ENCODE data around the gene PTPRN2.

PTPRN2 gene

DNA sequence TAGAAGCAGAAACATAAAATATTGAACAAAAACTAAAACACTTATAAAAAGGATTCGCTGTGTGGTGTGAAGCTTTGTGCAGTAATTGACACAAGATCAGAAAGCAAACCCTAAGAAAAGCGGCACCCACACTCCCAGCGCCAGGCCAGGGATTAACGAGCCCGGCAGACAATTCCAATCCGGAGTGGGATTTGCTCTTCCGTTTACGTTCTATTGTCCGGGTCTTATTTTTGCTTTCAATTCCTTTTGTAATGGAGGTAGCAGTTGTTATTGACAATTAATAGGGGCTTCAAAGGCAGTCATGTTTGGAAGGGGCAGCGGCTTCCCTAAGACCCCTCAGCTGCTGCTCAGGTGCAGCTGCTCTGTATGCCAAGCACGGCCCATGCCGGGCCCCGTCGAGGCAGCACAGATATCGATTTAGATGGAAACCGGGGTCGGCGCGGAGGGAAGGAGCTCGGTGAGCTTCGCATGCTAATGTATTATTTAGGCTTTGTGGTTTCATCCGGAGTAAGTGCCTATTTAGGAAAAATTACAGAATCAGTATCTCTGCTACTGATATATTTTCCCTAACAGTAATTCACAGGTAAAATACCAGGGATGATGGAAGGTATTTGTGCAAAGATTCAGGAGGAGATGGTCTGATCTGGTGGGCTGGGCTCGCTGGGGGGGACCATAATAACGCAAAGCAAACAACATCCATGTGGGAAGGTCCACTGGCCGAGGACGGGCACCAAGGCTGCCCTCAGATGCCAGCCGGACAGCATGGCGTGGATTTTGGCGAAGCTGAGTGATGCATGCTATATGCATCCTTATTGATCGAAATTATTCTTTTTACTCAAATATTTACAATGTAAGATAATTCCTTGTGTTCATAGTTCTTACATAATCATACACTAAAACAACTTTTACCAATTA lies 561.7 kb downstream of the PTPRN2 start:
- no peak for TF ChIP-seq POLR2A (IDR thresholded peaks at IDR 0.05; ENCODE audit: low read depth, low read length)
- DNase-seq (ENCODE audit: insufficient read length, low spot score): no peak
- FAIRE-seq: no peak

DNA sequence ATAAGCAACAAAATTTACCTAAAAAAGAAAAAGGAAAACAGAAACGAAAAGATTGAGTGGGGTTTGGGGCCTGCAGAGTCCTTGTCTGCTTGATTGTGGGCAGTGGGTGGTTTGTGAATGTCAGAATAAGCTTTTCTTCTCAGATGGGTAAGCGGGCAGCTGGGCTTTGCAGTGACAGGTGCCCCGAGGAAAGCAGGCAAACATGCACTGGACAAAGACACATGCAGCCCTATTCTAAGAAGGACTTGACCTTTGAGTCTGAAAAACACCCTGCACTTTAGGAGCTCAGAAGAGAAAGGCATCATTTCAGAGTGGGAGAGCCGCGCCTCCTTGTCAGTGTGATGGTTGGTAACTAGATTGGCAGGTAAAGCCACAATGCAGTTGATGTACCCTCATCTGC lies 562.7 kb downstream of the PTPRN2 start:
- no peak for FAIRE-seq
- DNase-seq (ENCODE audit: insufficient read length, low spot score): no peak
- no peak for TF ChIP-seq POLR2A (IDR thresholded peaks at IDR 0.05; ENCODE audit: low read depth, low read length)

GRCh38 chr7:158024351-158024715 lies 563.3 kb downstream of the PTPRN2 start:
- FAIRE-seq (no peak), DNase-seq (ENCODE audit: insufficient read length, low spot score) (no peak)
- no peak for TF ChIP-seq POLR2A (IDR thresholded peaks at IDR 0.05; ENCODE audit: low read depth, low read length)

DNA sequence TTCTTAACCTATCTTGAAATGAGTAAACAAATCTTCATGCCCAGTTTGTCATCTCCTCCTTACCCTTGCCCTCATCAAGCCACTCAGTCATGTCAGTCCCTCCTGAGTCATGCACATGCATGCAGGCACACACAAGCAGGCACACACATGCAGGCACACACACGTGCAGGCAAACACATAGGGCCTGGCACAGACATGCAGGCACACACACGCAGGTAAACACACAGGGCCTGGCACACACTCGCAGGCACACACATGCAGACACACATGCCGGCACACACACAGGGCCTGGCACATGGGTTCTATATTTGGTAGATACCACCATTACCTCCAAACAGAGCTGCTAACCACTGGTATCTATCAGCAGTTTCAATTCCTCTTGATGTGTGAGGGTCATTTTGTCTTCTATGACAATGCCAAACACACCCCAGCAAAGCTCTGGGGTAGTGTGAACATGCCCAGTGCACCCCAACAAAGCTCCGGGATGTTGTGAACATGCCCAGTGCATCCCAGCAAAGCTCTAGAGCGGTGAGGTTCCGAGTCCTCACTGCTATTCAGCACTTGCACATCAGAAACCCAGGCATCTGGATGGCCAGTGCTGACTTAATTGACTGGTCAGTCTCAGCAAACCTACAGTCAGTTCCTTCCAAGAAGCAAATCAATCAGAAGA lies 563.8 kb downstream of the PTPRN2 start:
- FAIRE-seq (no peak), DNase-seq (ENCODE audit: insufficient read length, low spot score) (no peak)
- TF ChIP-seq POLR2A (IDR thresholded peaks at IDR 0.05; ENCODE audit: low read depth, low read length): no peak

- FAIRE-seq (no peak), DNase-seq (ENCODE audit: insufficient read length, low spot score) (no peak)
- no peak for TF ChIP-seq POLR2A (IDR thresholded peaks at IDR 0.05; ENCODE audit: low read depth, low read length)
Measured at GRCh38 chr7:158023157-158023556, 564.5 kb downstream of the PTPRN2 start.

DNA sequence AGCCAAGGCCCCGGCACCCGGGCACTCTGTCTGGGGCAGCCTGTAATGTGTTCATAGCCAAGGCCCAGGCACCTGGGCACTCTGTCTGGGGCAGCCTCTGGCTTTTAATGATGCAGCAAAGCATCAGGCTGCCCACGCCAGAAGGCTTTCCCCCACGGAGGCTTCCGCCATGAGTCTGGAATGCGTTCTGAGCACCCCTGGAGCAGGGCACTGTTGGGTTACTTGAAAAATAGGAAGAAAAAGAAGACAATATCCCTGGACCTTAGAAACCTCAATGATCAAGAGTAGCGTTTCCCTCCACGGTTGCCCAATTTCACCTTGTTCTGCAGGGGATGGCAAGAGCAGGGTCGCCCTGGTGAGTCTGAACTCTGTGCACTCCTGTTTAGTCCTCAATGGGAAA lies 565.0 kb downstream of the PTPRN2 start:
- no peak for FAIRE-seq
- no peak for TF ChIP-seq POLR2A (IDR thresholded peaks at IDR 0.05; ENCODE audit: low read depth, low read length)
- no peak for DNase-seq (ENCODE audit: insufficient read length, low spot score)

DNA sequence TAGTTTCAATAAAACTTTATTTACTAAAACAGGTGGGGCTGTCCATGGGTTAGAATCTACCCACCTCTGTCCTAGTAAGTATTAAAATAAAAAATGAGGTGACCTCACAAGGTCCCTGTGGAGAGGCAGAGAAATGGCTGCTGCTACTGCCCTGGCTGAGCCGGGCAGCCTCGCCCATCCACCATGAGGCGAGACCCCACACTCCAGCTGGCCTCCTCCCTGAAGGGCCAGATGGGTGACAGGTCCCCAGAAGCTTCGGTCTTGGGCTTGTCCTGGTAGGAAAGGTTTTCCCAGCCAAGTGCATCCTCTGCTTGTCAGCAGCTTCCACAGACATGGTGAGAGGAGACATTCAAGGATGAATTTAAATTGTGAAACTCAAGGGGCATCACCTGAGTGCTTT lies 565.8 kb downstream of the PTPRN2 start:
- no peak for TF ChIP-seq POLR2A (IDR thresholded peaks at IDR 0.05; ENCODE audit: low read depth, low read length)
- no peak for DNase-seq (ENCODE audit: insufficient read length, low spot score)
- FAIRE-seq: no peak

GRCh38 chr7:158020706-158021095 lies 566.9 kb downstream of the PTPRN2 start:
- FAIRE-seq (no peak), DNase-seq (ENCODE audit: insufficient read length, low spot score) (no peak)
- no peak for TF ChIP-seq POLR2A (IDR thresholded peaks at IDR 0.05; ENCODE audit: low read depth, low read length)

- no peak for DNase-seq (ENCODE audit: insufficient read length, low spot score)
- no peak for TF ChIP-seq POLR2A (IDR thresholded peaks at IDR 0.05; ENCODE audit: low read depth, low read length)
- no peak for FAIRE-seq
Measured at GRCh38 chr7:158019726-158020705, 567.6 kb downstream of the PTPRN2 start.

GRCh38 chr7:158018971-158019645 lies 568.5 kb downstream of the PTPRN2 start:
- FAIRE-seq (no peak), DNase-seq (ENCODE audit: insufficient read length, low spot score) (no peak)
- no peak for TF ChIP-seq POLR2A (IDR thresholded peaks at IDR 0.05; ENCODE audit: low read depth, low read length)

GRCh38 chr7:158018098-158018762 lies 569.4 kb downstream of the PTPRN2 start:
- TF ChIP-seq POLR2A (IDR thresholded peaks at IDR 0.05; ENCODE audit: low read depth, low read length): no peak
- DNase-seq (ENCODE audit: insufficient read length, low spot score) (no peak), FAIRE-seq (no peak)

DNA sequence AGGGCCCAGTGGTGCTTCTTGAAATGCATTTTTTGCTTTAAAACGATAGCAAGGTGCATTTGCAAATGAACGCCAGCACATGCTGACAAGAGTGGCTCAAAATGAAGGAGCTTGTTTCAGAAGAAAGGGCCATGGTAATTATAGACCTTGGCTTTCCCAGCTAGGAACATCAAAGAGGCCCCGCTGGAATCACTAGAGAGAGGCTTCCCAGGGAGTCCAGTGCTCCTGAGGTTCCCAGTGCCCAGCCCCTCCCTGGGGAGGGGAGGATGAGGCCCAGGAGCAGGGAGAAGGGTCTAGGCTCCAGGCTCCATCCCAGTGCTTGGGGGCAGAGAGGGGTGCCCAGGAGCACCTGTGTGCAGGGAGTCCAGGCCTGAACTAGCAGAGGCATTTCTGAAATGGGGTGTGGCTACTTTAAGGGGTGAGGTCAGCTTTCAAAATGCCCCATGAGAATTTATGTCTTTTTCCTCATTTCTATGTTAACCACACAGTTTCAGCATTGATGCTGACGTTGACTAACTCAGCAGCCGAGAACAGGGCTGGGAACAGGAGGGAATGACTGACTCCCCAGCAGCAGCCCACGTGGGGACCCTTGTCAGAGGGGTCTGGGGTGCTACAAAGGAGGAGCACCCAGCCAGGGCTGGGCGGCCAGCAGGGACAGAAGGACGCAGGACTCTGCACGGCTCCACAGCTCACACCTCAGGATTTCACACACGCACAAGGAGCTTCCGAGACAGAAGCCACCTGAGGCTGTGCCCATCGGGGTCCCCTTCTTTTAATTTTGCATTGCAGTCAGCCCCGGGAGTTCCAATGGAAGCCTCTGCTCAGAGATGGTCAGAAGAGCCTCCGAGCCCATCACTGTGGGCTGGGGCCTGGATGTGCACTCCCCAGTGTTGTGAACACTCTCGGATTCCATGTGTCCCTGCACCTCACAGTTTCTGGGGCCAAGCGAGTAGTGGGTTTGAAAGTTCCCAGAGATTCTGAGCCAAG lies 570.2 kb downstream of the PTPRN2 start:
- FAIRE-seq (no peak), DNase-seq (ENCODE audit: insufficient read length, low spot score) (no peak)
- no peak for TF ChIP-seq POLR2A (IDR thresholded peaks at IDR 0.05; ENCODE audit: low read depth, low read length)
